Muscle layer of duodenum (tissue), 2 donors: Measurements from ENCODE around the gene MEG3.

Experiments used
- H3K27ac ChIP-seq: one replicate; pipeline ENCODE4 v1.7.0; 2013; ENCODE audit warnings: mild to moderate bottlenecking, low read length
- H3K27me3 ChIP-seq: one replicate; pipeline ENCODE4 v1.7.0; 2013; ENCODE audit warnings: low read depth, mild to moderate bottlenecking, control low read depth, low read length
- H3K36me3 ChIP-seq, 2 donors: one replicate each; pipeline ENCODE4 v1.7.0; 2013; ENCODE audit warnings: low read length in 2 of 2, control low read depth in 1 of 2, mild to moderate bottlenecking in 1 of 2; ENCODE audit not compliant: insufficient read depth in 2 of 2, control insufficient read depth in 1 of 2
- H3K4me1 ChIP-seq, 2 donors: one replicate each; pipeline ENCODE4 v1.7.0; 2013; ENCODE audit warnings: low read length in 2 of 2, mild to moderate bottlenecking in 2 of 2, control low read depth in 1 of 2, moderate library complexity in 1 of 2; ENCODE audit not compliant: insufficient read depth in 2 of 2, control insufficient read depth in 1 of 2
- H3K4me3 ChIP-seq, 2 donors: one replicate each; pipeline ENCODE4 v1.7.0; 2013; ENCODE audit warnings: low read length in 2 of 2, low read depth in 1 of 2, mild to moderate bottlenecking in 1 of 2
- H3K9me3 ChIP-seq, 2 donors: one replicate each; pipeline ENCODE4 v1.7.0; 2013; ENCODE audit warnings: low read length in 2 of 2, control low read depth in 1 of 2, mild to moderate bottlenecking in 1 of 2; ENCODE audit not compliant: control insufficient read depth in 1 of 2
- donor health status: healthy.

The MEG3 gene

GRCh38 chr14:100782516-100783320 lies 43.2 kb upstream of the MEG3 start:
- no peaks in the 10 kb centered on the region for H3K4me1 ChIP-seq
- H3K36me3 ChIP-seq: no peaks in the 10 kb centered on the region

GRCh38 chr14:100783630-100784370 lies 42.1 kb upstream of the MEG3 start:
- H3K9me3 ChIP-seq: no peaks in the 10 kb centered on the region
- H3K4me3 ChIP-seq: no peak overlapping the region
- no peak overlapping the region for H3K27ac ChIP-seq
- H3K27me3 ChIP-seq: no peaks in the 10 kb centered on the region
- H3K4me1 ChIP-seq: no peaks in the 10 kb centered on the region
- no peaks in the 10 kb centered on the region for H3K36me3 ChIP-seq

More at GRCh38 chr14:100782516-100783320, 43.2 kb upstream of the MEG3 start:
- Histone ChIP-seq H3K4me3 (no peak overlapping the region), H3K9me3 (no peaks in the 10 kb centered on the region), H3K27me3 (no peaks in the 10 kb centered on the region), H3K27ac (no peak overlapping the region)

- Histone ChIP-seq H3K36me3 (no peaks in the 10 kb centered on the region), H3K27ac (no peak overlapping the region), H3K27me3 (no peaks in the 10 kb centered on the region), H3K9me3 (no peaks in the 10 kb centered on the region), H3K4me1 (no peaks in the 10 kb centered on the region), H3K4me3 (no peak overlapping the region)
Measured at GRCh38 chr14:100784523-100785337, 41.2 kb upstream of the MEG3 start.

- Histone ChIP-seq H3K27ac (no peak overlapping the region), H3K4me1 (no peaks in the 10 kb centered on the region)
Measured at GRCh38 chr14:100785338-100785615, 40.6 kb upstream of the MEG3 start.

GRCh38 chr14:100785626-100786025 lies 40.3 kb upstream of the MEG3 start:
- Histone ChIP-seq H3K4me3 (no peak overlapping the region), H3K4me1 (no peaks in the 10 kb centered on the region), H3K9me3 (no peaks in the 10 kb centered on the region), H3K27ac (no peak overlapping the region), H3K27me3 (no peaks in the 10 kb centered on the region), H3K36me3 (no peaks in the 10 kb centered on the region)

More at GRCh38 chr14:100785338-100785615, 40.6 kb upstream of the MEG3 start:
- no peaks in the 10 kb centered on the region for H3K27me3 ChIP-seq
- no peak overlapping the region for H3K4me3 ChIP-seq
- H3K9me3 ChIP-seq: no peaks in the 10 kb centered on the region
- H3K36me3 ChIP-seq: no peaks in the 10 kb centered on the region

- H3K9me3 ChIP-seq: no peaks in the 10 kb centered on the region
- no peak overlapping the region for H3K4me3 ChIP-seq
- no peak overlapping the region for H3K27ac ChIP-seq
- no peaks in the 10 kb centered on the region for H3K4me1 ChIP-seq
- no peaks in the 10 kb centered on the region for H3K27me3 ChIP-seq
- no peaks in the 10 kb centered on the region for H3K36me3 ChIP-seq
Measured at GRCh38 chr14:100786131-100786530, 39.8 kb upstream of the MEG3 start.

- H3K27ac ChIP-seq: no peak overlapping the region
- no peaks in the 10 kb centered on the region for H3K9me3 ChIP-seq
- no peak overlapping the region for H3K4me3 ChIP-seq
- H3K36me3 ChIP-seq: no peaks in the 10 kb centered on the region
- H3K27me3 ChIP-seq: no peaks in the 10 kb centered on the region
- H3K4me1 ChIP-seq: no peaks in the 10 kb centered on the region
Measured at GRCh38 chr14:100786576-100787219, 39.2 kb upstream of the MEG3 start.

- no peaks in the 10 kb centered on the region for H3K4me1 ChIP-seq
Measured at GRCh38 chr14:100787659-100788058, 38.3 kb upstream of the MEG3 start.

GRCh38 chr14:100788517-100788916 lies 37.4 kb upstream of the MEG3 start:
- Histone ChIP-seq H3K27ac (no peak overlapping the region), H3K36me3 (no peaks in the 10 kb centered on the region), H3K4me3 (no peak overlapping the region), H3K4me1 (no peaks in the 10 kb centered on the region), H3K27me3 (no peaks in the 10 kb centered on the region), H3K9me3 (no peaks in the 10 kb centered on the region)

More at GRCh38 chr14:100787659-100788058, 38.3 kb upstream of the MEG3 start:
- Histone ChIP-seq H3K9me3 (no peaks in the 10 kb centered on the region), H3K36me3 (no peaks in the 10 kb centered on the region), H3K4me3 (no peak overlapping the region), H3K27me3 (no peaks in the 10 kb centered on the region), H3K27ac (no peak overlapping the region)

- Histone ChIP-seq H3K4me1 (no peaks in the 10 kb centered on the region), H3K27ac (no peak overlapping the region), H3K4me3 (no peak overlapping the region), H3K9me3 (no peaks in the 10 kb centered on the region), H3K36me3 (no peaks in the 10 kb centered on the region), H3K27me3 (no peaks in the 10 kb centered on the region)
Measured at GRCh38 chr14:100788942-100789341, 37.0 kb upstream of the MEG3 start.
